ENCODE data around the gene PRDM10.

Gene PRDM10

DNA sequence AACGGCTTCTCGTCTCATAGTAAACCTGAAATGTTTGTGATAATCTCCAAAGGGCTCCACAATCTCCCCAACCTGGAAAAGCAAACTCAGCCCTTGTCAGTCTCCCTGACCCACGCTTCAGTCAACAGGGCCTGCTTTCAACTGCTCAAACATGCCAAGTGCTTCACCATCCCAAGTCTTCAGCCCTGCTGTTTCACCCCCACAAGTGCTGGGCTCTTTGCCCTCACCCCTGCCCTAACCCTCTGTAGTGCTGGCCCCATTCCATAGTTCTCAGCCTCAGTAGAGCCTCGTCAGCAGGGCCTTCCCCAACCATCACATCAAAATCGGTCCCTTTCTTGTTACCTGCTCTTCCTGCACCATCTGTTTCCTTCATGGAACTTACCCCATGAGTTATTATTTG lies 63.9 kb downstream of the PRDM10 start:
- no peaks in the 10 kb centered on the region for H3K36me3 ChIP-seq
- H3K27me3 ChIP-seq (ENCODE audit: insufficient read depth, low read depth, severe bottlenecking), result no peaks in the 10 kb centered on the region
- no peak overlapping the region for H3K4me3 ChIP-seq (ENCODE audit: low read depth, low read length)
- H3K9me3 ChIP-seq (ENCODE audit: severe bottlenecking), result no peaks in the 10 kb centered on the region
- no peak for DNase-seq
- no peak overlapping the region for H3K27ac ChIP-seq
- TF ChIP-seq CTCF (IDR thresholded peaks at IDR 0.05; ENCODE audit: low read depth, low read length), result no peak

DNA sequence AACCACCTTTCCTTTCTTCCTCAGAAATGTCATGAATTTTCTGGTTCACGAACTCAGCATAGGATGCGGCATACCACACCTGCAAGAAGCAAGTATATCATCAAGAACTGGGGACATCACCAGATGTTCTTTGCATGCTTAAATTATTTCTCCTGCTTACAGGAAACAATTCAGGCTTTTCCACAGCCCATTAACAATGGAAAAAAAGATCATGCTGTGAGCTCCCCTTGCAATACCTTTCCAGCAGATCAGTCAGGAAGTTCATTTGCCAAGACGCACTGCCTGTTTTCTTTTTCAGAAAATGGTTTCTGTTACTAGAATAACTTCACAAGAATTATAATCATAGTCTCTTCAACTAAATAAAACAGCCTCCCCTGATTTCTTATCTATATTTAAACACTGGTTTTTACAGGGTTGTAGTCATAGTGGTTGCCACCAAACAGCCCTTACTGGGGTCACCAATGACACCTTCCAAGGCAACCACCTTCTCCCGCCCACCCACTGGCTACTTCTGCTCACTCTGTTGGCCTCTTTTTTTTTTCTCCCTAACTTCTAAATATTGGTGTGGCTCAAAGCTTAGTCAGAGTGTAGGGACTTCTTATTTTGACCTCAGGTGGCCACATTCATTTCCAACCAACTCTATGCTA lies 64.9 kb downstream of the PRDM10 start:
- Histone ChIP-seq H3K27ac (no peak overlapping the region), H3K4me3 (ENCODE audit: low read depth, low read length) (no peak overlapping the region), H3K36me3 (no peaks in the 10 kb centered on the region), H3K27me3 (ENCODE audit: insufficient read depth, low read depth, severe bottlenecking) (no peaks in the 10 kb centered on the region), H3K9me3 (ENCODE audit: severe bottlenecking) (no peaks in the 10 kb centered on the region)
- no peak for TF ChIP-seq CTCF (IDR thresholded peaks at IDR 0.05; ENCODE audit: low read depth, low read length)
- DNase-seq, result no peak

GRCh38 chr11:129935723-129936122 lies 66.9 kb downstream of the PRDM10 start:
- Histone ChIP-seq H3K27me3 (ENCODE audit: insufficient read depth, low read depth, severe bottlenecking) (no peaks in the 10 kb centered on the region), H3K27ac (no peak overlapping the region), H3K4me3 (ENCODE audit: low read depth, low read length) (no peak overlapping the region), H3K36me3 (no peaks in the 10 kb centered on the region), H3K9me3 (ENCODE audit: severe bottlenecking) (no peaks in the 10 kb centered on the region)
- no peak for TF ChIP-seq CTCF (IDR thresholded peaks at IDR 0.05; ENCODE audit: low read depth, low read length)
- DNase-seq, result no peak

DNA sequence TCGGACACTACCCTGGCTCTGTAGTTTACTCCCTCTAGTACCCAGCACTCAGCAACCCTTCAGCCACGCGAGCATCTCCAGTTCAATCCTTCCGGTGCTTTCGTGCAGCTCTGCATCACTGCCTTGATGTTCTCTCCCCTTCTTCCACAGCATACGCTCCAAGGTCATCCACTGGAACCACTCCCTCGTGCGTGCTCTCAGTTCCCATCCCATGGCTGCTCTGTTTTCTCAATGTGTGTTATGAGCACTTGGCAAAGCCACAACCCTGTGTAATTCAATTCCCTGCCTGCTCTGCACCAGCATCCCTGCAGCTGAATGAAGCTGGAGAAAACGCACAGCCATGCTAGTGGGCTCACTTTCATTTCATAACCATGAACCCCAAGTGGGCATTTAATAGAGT lies 68.7 kb downstream of the PRDM10 start:
- no peaks in the 10 kb centered on the region for H3K9me3 ChIP-seq (ENCODE audit: severe bottlenecking)
- H3K27ac ChIP-seq, result no peak overlapping the region
- no peak for DNase-seq
- TF ChIP-seq CTCF (IDR thresholded peaks at IDR 0.05; ENCODE audit: low read depth, low read length), result no peak
- no peaks in the 10 kb centered on the region for H3K27me3 ChIP-seq (ENCODE audit: insufficient read depth, low read depth, severe bottlenecking)
- H3K36me3 ChIP-seq, result no peaks in the 10 kb centered on the region
- no peak overlapping the region for H3K4me3 ChIP-seq (ENCODE audit: low read depth, low read length)

DNA sequence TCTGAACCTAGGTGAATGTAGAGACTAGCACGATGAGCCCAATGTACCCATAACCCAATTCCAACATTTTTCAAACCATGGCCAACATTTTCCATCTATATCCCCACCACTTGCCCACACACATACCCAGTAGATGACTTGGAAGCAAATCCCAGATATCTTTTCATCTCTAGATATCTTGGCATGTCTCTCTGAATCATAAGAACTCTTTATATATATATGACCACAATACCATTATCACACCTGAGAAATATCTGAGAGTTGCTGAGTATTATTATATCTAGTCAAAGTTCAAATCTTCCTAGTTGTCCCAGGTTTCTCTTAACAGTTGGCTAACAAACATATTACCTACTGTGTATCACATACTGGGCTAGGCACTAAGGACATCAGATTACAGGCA lies 69.4 kb downstream of the PRDM10 start:
- no peaks in the 10 kb centered on the region for H3K9me3 ChIP-seq (ENCODE audit: severe bottlenecking)
- no peak for DNase-seq
- no peaks in the 10 kb centered on the region for H3K36me3 ChIP-seq
- H3K27me3 ChIP-seq (ENCODE audit: insufficient read depth, low read depth, severe bottlenecking), result no peaks in the 10 kb centered on the region
- H3K4me3 ChIP-seq (ENCODE audit: low read depth, low read length), result no peak overlapping the region
- no peak for TF ChIP-seq CTCF (IDR thresholded peaks at IDR 0.05; ENCODE audit: low read depth, low read length)
- no peak overlapping the region for H3K27ac ChIP-seq
